GM12873 (cell line): ENCODE results near the gene BNC2.

Experiments used
- TF ChIP-seq, protein P1 (sequence below): IDR thresholded peaks from 2 replicates; pipeline ENCODE4 v1.5.1; 2012; ENCODE audit warnings: low read depth, mild to moderate bottlenecking, moderate library complexity, low read length, control low read depth; ENCODE audit not compliant: insufficient read depth; ENCODE audit errors: missing control alignments

The BNC2 gene

GRCh38 chr9:16532681-16533450 lies 337.6 kb downstream of the BNC2 start:
- TF ChIP-seq, protein P1, sequence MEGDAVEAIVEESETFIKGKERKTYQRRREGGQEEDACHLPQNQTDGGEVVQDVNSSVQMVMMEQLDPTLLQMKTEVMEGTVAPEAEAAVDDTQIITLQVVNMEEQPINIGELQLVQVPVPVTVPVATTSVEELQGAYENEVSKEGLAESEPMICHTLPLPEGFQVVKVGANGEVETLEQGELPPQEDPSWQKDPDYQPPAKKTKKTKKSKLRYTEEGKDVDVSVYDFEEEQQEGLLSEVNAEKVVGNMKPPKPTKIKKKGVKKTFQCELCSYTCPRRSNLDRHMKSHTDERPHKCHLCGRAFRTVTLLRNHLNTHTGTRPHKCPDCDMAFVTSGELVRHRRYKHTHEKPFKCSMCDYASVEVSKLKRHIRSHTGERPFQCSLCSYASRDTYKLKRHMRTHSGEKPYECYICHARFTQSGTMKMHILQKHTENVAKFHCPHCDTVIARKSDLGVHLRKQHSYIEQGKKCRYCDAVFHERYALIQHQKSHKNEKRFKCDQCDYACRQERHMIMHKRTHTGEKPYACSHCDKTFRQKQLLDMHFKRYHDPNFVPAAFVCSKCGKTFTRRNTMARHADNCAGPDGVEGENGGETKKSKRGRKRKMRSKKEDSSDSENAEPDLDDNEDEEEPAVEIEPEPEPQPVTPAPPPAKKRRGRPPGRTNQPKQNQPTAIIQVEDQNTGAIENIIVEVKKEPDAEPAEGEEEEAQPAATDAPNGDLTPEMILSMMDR: no peak

DNA sequence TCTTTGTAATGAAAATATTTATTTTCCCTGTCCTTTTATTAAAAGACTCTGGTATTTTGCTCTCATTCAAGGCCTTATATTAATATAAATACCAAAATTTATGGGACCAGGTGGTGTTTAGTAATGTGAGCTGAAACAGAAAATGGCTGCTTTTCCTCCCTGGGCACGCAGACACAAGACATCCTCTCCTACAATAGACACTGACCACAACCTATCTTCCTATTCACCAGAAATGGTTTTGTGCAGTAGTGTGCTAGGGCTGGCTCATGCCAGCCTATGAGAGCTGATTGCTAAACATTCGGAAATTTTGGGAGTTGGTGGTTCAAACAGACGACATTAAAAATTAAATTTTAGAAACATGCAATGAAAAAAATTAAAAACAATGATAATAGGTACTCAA lies 338.2 kb downstream of the BNC2 start:
- TF ChIP-seq, protein P1: no peak

GRCh38 chr9:16530669-16531642 lies 339.5 kb downstream of the BNC2 start:
- TF ChIP-seq, protein P1: no peak

DNA sequence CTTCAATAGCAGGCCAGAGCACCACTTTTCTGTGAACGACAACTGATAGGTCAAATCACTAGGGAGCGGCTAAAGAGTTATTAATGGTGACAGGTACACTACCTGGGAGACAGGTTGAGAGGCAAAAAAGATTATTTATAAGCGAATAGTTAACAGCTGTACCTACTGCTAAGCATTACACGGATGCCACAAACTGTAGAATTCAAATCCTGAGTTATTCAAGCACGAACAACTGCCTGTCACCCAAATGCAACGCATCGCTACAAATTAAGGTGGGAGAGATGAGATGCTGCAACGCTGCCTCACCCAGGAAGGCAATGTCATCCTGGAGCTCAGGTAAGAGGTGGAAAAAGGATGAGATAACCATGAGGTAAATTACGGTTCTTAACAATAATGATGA lies 342.9 kb downstream of the BNC2 start:
- TF ChIP-seq, protein P1: no peak

GRCh38 chr9:16526380-16526779 lies 344.1 kb downstream of the BNC2 start:
- TF ChIP-seq, protein P1: no peak

DNA sequence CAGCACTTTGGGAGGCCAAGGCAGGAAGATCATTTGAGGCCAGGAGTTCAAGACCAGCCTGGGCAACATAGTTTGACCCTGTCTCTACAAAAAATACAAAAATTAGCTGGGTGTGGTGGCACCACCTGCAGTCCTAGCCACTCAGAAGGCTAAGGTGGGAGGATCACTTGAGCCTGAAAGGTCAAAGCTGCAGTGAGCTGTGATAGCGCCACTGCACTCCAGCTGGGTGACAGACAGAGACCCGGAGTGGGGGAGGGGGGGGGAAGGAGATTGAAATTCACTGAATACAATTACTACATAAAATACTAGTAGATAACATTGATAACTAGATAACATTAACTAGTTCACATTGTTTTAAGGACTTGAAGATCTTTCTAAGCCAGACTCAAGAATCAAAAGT lies 345.6 kb downstream of the BNC2 start:
- TF ChIP-seq, protein P1: no peak

- TF ChIP-seq, protein P1: no peak
These were observed 346.4 kb downstream of the BNC2 start for GRCh38 chr9:16524078-16524477.
